H1 (cell line): Measurements from ENCODE around the gene ZNF716.

Experiments used
- RNF2 ChIP-seq: fragments of 200-900, 300-1000 bp; sonication (generic); IDR thresholded peaks from 2 replicates; pipeline ENCODE4 v1.7.1; 2016; ENCODE audit warnings: borderline replicate concordance, low read depth, mild to moderate bottlenecking, antibody characterized with exemption, low read length; ENCODE audit not compliant: poor library complexity, severe bottlenecking; ENCODE audit errors: missing control alignments
- TAF1 ChIP-seq: IDR thresholded peaks from 2 replicates; pipeline ENCODE4 v1.6.1; 2011; ENCODE audit warnings: mild to moderate bottlenecking, low read depth, low read length

- TF ChIP-seq RNF2 (no peak), TAF1 (no peak)
These were observed 23.4 kb upstream of the ZNF716 start for GRCh38 chr7:57426629-57427003.
